Measurements from ENCODE around the gene CLSTN3.

- TF ChIP-seq, protein P1, sequence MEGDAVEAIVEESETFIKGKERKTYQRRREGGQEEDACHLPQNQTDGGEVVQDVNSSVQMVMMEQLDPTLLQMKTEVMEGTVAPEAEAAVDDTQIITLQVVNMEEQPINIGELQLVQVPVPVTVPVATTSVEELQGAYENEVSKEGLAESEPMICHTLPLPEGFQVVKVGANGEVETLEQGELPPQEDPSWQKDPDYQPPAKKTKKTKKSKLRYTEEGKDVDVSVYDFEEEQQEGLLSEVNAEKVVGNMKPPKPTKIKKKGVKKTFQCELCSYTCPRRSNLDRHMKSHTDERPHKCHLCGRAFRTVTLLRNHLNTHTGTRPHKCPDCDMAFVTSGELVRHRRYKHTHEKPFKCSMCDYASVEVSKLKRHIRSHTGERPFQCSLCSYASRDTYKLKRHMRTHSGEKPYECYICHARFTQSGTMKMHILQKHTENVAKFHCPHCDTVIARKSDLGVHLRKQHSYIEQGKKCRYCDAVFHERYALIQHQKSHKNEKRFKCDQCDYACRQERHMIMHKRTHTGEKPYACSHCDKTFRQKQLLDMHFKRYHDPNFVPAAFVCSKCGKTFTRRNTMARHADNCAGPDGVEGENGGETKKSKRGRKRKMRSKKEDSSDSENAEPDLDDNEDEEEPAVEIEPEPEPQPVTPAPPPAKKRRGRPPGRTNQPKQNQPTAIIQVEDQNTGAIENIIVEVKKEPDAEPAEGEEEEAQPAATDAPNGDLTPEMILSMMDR (conservative IDR thresholded peaks at IDR 0.05; ENCODE audit: low read depth in 2 of 2), result no peak
- TF ChIP-seq REST (IDR thresholded peaks at IDR 0.05; ENCODE audit: unreplicated experiment) (no peak), POLR2AphosphoS5 (IDR thresholded peaks at IDR 0.05; ENCODE audit: low read depth) (no peak), EZH2 (IDR thresholded peaks at IDR 0.05; ENCODE audit: low read depth, unreplicated experiment) (no peak), STAT1 (IDR thresholded peaks at IDR 0.05; ENCODE audit: unreplicated experiment) (no peak), EZH2phosphoT487 (IDR thresholded peaks at IDR 0.05; ENCODE audit: unreplicated experiment) (no peak), JUNB (IDR thresholded peaks at IDR 0.05; ENCODE audit: unreplicated experiment) (no peak)
- TF ChIP-seq, protein P2, sequence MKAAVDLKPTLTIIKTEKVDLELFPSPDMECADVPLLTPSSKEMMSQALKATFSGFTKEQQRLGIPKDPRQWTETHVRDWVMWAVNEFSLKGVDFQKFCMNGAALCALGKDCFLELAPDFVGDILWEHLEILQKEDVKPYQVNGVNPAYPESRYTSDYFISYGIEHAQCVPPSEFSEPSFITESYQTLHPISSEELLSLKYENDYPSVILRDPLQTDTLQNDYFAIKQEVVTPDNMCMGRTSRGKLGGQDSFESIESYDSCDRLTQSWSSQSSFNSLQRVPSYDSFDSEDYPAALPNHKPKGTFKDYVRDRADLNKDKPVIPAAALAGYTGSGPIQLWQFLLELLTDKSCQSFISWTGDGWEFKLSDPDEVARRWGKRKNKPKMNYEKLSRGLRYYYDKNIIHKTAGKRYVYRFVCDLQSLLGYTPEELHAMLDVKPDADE (IDR thresholded peaks at IDR 0.05), result no peak
Measured at GRCh38 chr12:7081037-7081436, 49.1 kb upstream of the CLSTN3 start.
